MM.1S (cell line): Measurements from ENCODE around the gene ZNF787.

Experiments used
- DNase-seq: peaks from one replicate; pipeline ENCODE4 v3.0.0-alpha.2; 2015
- H2AFZ ChIP-seq: fragments of 300-600 bp; sonication (generic); 2 replicates; pipeline ENCODE4 v1.6.0; 2016; ENCODE audit warnings: antibody characterized with exemption, low read length
- H3F3A ChIP-seq: fragments of 300-600 bp; sonication (generic); 2 replicates; pipeline ENCODE4 v1.6.1; 2016; ENCODE audit warnings: mild to moderate bottlenecking, antibody characterized with exemption, low read length, moderate library complexity, mixed read lengths; ENCODE audit not compliant: insufficient read depth
- H3K27ac ChIP-seq: fragments of 300-600 bp; sonication (generic); 2 replicates; pipeline ENCODE4 v1.5.1; 2016; ENCODE audit warnings: mild to moderate bottlenecking, low read length
- H3K27me3 ChIP-seq: fragments of 300-600 bp; sonication (generic); replicated peaks from 2 replicates; pipeline ENCODE4 v1.6.0; 2016; ENCODE audit warnings: low read length; ENCODE audit not compliant: insufficient read depth
- H3K36me3 ChIP-seq: fragments of 300-600 bp; sonication (generic); replicated peaks from 2 replicates; pipeline ENCODE4 v1.6.1; 2016; ENCODE audit warnings: mild to moderate bottlenecking, low read length, mixed read lengths; ENCODE audit not compliant: insufficient read depth
- H3K4me1 ChIP-seq: fragments of 300-600 bp; sonication (generic); 2 replicates; pipeline ENCODE4 v1.6.1; 2016; ENCODE audit warnings: low read length, mixed read lengths
- H3K4me2 ChIP-seq: fragments of 300-600 bp; sonication (generic); 2 replicates; pipeline ENCODE4 v1.6.0; 2016; ENCODE audit warnings: low read depth, low read length
- H3K4me3 ChIP-seq: fragments of 300-600 bp; sonication (generic); 2 replicates; pipeline ENCODE4 v1.5.1; 2016; ENCODE audit warnings: low read length, mixed read lengths
- H3K79me2 ChIP-seq: fragments of 300-600 bp; sonication (generic); 2 replicates; pipeline ENCODE4 v1.6.1; 2016; ENCODE audit warnings: mixed run types, low read length, mixed read lengths
- H3K9ac ChIP-seq: fragments of 300-600 bp; sonication (generic); 2 replicates; pipeline ENCODE4 v1.6.1; 2016; ENCODE audit warnings: low read length, mixed read lengths
- H3K9me2 ChIP-seq: fragments of 300-600 bp; sonication (generic); replicated peaks from 2 replicates; pipeline ENCODE4 v1.6.1; 2016; ENCODE audit warnings: mild to moderate bottlenecking, low read length, mixed read lengths; ENCODE audit not compliant: insufficient read depth
- H3K9me3 ChIP-seq: fragments of 300-600 bp; sonication (generic); replicated peaks from 2 replicates; pipeline ENCODE4 v1.6.1; 2016; ENCODE audit warnings: mild to moderate bottlenecking, low read length, mixed read lengths; ENCODE audit not compliant: insufficient read depth
- H4K20me1 ChIP-seq: fragments of 300-600 bp; sonication (generic); 2 replicates; pipeline ENCODE4 v1.6.1; 2016; ENCODE audit warnings: mild to moderate bottlenecking, low read length, moderate library complexity, mixed read lengths; ENCODE audit not compliant: insufficient read depth
- CTCF ChIP-seq: fragments of 300-600 bp; sonication (generic); IDR thresholded peaks from 2 replicates; pipeline ENCODE4 v1.5.1; 2016; ENCODE audit warnings: antibody characterized with exemption, low read length, mixed read lengths
- EZH2 ChIP-seq: fragments of 300-600 bp; sonication (generic); optimal IDR thresholded peaks from 2 replicates; pipeline ENCODE3; 2017; ENCODE audit warnings: low read depth, mild to moderate bottlenecking, antibody characterized with exemption, low read length, mixed read lengths
- EZH2phosphoT487 ChIP-seq: fragments of 300-600 bp; sonication (generic); IDR thresholded peaks from 2 replicates; pipeline ENCODE4 v1.6.1; 2018; ENCODE audit warnings: antibody characterized with exemption, low read length

Gene ZNF787

GRCh38 chr19:56104423-56104822, 16.7 kb downstream of the ZNF787 start:
- H3K4me2 ChIP-seq: no peak overlapping the region
- no peaks in the 10 kb centered on the region for H3K9me2 ChIP-seq
- H3K27me3 ChIP-seq: no peaks in the 10 kb centered on the region
- TF ChIP-seq EZH2 (no peak), CTCF (no peak), EZH2phosphoT487 (no peak)
- peaks cover 6% of the 10 kb centered on the region; the same call in 1 of the 2 replicates for H4K20me1 ChIP-seq
- no peak overlapping the region for H3K27ac ChIP-seq
- H3F3A ChIP-seq: no peaks in the 10 kb centered on the region
- peaks cover 3% of the 10 kb centered on the region; the same call in 1 of the 2 replicates for H3K36me3 ChIP-seq
- H3K4me3 ChIP-seq: no peak overlapping the region
- no peak for DNase-seq
- no peaks in the 10 kb centered on the region for H3K9me3 ChIP-seq
- H3K4me1 ChIP-seq: no peaks in the 10 kb centered on the region
- no peak overlapping the region for H3K9ac ChIP-seq
- no peak overlapping the region for H2AFZ ChIP-seq
- peaks cover 85% of the 10 kb centered on the region for H3K79me2 ChIP-seq

- DNase-seq: no peak
- H3K4me1 ChIP-seq: no peaks in the 10 kb centered on the region
Observed at GRCh38 chr19:56103027-56103614, 18.0 kb downstream of the ZNF787 start.

GRCh38 chr19:56101746-56102535, 19.2 kb downstream of the ZNF787 start:
- Histone ChIP-seq H2AFZ (no peak overlapping the region), H3K79me2 (peaks cover 78% of the 10 kb centered on the region), H3K27ac (no peak overlapping the region), H3K9me3 (no peaks in the 10 kb centered on the region), H3K4me1 (no peaks in the 10 kb centered on the region), H3F3A (no peaks in the 10 kb centered on the region), H3K9me2 (no peaks in the 10 kb centered on the region), H3K4me3 (no peak overlapping the region), H3K9ac (no peak overlapping the region), H3K36me3 (peaks cover 3% of the 10 kb centered on the region; the same call in 1 of the 2 replicates), H4K20me1 (peaks cover 6% of the 10 kb centered on the region; the same call in 1 of the 2 replicates), H3K27me3 (no peaks in the 10 kb centered on the region), H3K4me2 (no peak overlapping the region)
- no peak for DNase-seq
- TF ChIP-seq CTCF: no peak
- TF ChIP-seq EZH2phosphoT487: no peak
- no peak for TF ChIP-seq EZH2

More at GRCh38 chr19:56103027-56103614, 18.0 kb downstream of the ZNF787 start:
- Histone ChIP-seq H3K9ac (no peak overlapping the region), H4K20me1 (peaks cover 6% of the 10 kb centered on the region; the same call in 1 of the 2 replicates), H3K27me3 (no peaks in the 10 kb centered on the region), H3K4me3 (no peak overlapping the region), H3K4me2 (no peak overlapping the region), H3K9me3 (no peaks in the 10 kb centered on the region), H3K79me2 (peaks cover 79% of the 10 kb centered on the region), H2AFZ (no peak overlapping the region), H3K9me2 (no peaks in the 10 kb centered on the region), H3K36me3 (peaks cover 3% of the 10 kb centered on the region; the same call in 1 of the 2 replicates), H3F3A (no peaks in the 10 kb centered on the region), H3K27ac (no peak overlapping the region)
- no peak for TF ChIP-seq CTCF
- no peak for TF ChIP-seq EZH2
- no peak for TF ChIP-seq EZH2phosphoT487
